ENCODE measurements around the gene DHRS1.
A peak's percentile ranks its signal among the peaks of the same experiment; 100 is the strongest.

Gene DHRS1

DNA sequence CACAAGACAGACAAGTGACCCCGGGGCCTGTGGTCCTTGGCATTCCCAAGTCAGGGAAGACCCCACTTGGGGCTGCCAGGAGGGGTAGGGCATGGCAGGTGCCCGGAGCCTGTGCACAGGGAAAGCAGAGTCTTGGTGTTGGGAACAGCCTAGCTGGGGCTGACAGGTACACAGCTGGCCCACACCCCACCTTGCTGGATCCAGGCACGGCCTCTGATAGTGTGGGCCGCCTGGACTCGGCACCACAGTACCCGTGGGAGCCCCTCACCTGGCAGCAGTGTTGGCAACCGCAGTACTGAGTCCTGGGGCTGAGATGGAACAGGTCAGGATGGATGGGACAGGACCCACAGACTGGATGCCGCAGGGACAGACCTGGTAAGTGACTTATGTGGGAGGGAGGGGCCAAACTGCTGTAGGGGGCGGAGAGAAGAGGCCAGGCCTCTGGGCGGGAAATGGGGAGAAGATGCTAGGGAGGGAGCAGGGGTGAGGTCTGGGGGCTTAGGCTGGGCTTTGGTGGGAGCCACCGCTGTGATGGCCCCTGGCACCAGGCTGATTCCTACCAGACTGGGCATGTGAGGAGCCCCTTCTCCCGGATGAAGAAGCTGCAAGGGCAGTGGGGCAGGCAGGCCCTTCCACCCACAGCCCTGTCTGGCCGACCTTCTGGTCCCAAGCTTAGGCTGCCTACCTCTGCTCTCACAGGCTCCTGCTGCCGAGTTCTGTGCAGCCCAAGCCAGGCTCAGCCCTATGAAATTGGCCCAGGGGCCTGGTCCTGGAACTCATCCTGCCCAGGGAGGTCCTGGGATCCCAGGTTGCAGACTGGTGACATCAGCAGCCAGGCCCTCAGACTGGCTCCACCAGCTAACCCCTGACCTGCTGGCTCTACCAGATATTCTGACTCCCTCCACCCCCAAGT is 36.5 kb downstream of the DHRS1 start, which contains the start of gene TGM1:
TGM1 (minus strand) TSS at position 357 of the 913 bp plus-strand sequence. CDS start 825 bp downstream, outside the sequence.
- DNase-seq (ENCODE audit: low spot score): peak; percentile 66

DNA sequence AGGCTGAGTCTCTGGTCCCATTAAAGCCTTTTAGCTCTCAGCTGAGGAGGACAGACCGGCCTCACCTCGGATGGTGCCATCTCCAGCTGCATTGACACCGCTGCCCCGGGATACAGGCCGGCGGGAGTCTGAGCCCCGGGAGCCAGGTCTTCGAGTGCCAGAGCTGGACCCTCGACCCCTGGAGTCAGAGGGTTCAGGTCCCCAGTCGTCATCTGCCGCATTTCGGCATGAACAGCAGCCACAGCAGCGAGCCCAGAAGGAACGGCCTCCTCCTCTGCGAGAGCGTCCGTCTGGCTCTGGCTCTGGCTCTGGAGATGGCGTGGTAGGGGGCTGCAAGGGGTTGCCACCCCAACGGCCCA is 37.6 kb downstream of the DHRS1 start:
- no peak for DNase-seq (ENCODE audit: low spot score)

DNA sequence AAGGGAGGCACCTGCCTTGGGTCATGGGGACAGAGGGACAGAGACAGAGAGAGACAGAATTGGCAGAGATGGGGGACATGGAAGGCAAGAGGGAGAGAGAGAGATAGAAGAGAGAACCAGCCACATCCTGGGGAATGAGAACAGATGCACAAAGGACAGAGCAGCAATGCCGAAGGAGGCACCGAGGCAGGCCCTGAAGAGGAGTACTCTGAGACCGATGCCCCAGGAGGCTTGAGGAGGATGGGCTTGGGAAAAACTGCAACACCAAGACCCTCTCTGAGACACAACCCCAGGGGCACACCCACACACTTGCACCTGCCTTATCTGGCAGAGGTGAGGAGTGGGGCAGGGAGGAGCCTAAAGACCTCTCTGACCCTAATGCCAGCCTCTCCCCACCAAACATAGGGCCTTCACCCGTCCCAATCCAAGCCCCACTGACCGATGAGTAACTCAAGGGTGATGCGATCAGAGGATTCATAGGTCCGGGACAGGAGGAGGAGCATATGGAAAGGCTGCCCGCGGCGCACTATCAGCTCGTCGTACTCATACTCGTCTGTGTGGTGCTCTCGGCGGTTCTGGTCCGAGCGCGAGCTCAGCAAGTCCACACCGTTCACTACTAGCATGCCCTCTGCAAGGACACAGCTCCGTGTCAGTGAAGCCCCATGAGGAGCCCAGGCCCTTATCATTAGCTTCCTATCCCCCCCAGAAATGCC is 38.2 kb downstream of the DHRS1 start:
- no peak for DNase-seq (ENCODE audit: low spot score)

DNA sequence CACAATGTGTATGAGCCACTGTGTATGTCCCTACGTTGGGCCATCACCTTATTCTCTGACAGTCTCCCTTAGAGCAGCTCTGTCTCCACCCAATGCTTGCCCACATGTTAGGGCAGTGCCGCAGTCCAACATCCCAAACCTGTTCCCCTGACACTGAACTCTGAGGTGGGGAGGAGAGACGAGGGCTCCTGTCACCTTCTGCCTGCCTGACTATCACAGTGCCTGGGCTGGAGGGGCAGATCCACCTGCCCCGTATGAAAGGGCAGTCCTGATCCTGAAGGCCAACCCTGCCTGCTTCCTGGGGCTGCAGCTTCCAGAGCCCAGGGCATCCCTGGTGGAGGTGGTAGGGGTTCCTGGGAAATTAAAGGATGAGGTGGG is 38.8 kb downstream of the DHRS1 start:
- DNase-seq (ENCODE audit: low spot score): no peak

DNA sequence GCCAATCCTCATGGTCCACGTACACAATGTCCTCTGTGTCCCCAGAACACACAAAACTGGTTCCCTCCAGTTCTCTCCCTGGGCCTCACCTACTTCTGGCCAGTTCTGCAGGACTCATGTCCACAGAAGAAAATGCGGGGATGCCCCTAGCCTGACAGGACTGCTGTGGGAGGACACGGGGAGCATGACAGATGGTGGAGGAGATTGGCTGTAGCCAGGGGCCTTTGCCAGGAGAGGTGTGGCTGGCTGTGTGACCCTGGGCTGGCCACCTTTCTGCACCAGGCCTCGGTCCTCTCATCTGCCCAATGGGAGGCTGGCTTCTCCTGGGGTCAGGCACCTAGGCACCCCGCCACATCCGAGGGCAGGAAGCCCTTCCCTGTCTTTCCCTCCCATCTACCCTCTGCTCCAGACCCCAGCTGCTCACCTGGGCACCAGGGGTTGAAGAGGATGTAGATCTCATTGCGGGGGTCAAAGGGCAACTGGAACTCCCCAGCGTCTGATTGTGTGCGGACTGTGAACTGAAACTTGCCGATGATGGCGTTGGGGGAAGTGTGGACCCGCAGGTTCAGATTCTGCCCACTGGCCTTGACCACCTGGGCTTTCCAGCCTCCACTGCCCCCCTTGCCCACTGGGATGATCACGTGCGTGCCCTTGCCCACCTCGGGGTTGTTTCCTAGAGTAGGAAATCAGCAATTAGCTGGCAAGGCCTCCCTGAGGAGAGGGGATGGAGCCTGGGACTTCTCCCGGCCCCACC is 39.4 kb downstream of the DHRS1 start:
- no peak for DNase-seq (ENCODE audit: low spot score)

DNA sequence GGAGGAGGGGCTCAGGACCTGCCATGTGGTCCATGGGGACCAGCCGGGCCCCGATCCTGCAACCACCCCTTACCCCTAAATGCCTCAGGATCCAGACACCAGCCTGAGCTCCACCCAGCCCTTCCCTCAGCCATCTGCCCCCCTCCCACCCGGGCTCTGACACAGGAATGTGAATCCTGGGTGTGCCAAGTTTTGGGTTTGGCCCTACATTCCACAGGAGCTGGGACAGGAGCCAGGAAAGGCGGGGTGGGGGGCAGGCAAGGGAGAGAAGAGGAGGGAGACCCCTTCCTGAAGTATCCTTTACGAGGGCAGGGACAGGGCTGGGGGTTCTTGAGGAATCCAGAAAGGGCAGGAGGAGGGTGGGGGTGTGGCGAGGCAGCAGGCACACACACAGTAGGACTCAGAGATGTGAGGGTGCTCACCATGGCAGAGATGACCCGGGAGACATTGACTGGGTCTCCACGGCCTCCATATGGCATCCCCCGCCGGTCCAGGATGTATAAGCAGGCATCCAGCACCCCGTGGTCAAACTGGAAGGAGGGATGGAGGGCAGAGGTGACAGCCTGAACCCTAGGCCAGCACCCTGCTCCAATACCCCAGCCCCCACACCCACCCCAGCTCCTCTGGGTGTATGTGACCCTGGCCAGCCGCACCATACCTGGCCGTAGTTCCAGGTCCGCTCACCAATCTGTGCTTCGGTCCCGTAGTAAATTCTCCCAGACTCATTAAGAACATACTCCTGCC is 40.1 kb downstream of the DHRS1 start:
- DNase-seq (ENCODE audit: low spot score): peak; percentile 42

DNA sequence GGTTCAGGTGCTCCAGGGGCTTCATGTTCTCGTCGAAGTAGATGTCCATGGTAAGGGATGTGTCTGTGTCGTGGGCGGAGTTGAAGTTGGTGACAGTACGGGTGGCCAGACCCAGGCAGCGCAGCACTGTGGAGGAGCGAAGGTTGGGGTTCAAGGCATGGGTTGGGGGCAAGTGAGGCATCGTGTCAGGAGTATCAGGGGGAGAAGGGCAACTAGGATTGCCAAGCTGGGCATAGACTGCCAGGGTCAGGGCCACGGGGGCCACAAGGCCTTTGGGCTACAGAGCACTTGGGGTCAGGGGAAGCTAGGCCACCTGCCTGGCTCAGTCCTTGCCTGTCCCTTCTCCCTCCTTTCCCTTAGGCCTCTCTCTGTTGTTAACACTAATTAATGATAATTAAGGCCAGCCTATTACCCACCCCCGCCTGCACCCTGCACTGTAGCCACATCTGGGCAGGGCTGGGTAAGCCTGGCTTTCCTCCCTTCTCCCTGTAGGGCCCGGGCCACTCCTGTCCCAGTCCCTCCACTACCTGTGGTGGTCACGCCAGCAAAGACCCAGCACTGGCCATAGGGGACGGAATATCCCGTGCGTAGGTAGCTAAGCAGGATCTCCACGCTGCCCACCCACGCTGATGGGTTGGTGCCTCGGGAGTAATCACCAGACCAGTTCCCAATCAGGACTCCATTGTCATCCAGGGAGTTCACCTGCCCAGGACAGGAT is 40.9 kb downstream of the DHRS1 start:
- DNase-seq (ENCODE audit: low spot score): no peak

DNA sequence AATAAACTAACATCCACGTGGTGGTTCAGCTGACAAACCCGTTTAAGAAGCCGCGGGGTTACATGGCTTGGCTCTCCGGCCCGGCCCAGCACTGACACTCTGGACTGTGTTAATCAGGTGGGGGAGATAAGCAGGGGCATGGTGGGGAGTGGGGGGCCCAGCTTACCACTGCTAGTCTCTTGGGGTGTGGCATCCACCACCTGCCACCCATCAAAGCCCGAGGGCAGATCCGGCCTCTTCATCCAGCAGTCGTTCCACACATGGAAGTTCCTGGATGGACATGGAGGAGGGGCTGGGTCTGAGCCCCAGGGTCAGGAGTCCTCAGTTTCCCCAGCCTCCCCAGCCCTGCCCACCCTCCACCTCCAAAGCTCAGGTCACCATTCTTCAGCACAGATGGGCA is 41.5 kb downstream of the DHRS1 start:
- no peak for DNase-seq (ENCODE audit: low spot score)

DNA sequence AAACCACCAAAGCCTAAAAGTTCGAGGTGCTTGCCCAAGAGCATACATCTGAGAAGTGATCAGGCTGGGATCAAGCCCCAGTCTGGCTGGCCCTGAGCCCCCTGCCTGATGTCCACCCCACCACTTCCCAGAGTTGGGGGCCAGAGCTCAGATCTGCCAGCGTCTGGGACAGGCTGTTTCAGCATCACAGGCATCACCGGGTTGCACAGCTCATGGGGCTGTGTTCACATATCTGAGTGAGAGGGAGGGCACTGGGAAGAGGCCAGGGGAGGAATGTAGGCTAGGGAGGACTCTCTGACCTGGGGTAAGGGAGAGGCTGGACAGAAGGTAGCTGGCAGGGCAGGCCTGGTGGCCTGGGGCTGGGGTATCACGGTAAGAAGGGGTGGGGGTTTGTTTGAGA is 42.6 kb downstream of the DHRS1 start:
- no peak for DNase-seq (ENCODE audit: low spot score)

DNA sequence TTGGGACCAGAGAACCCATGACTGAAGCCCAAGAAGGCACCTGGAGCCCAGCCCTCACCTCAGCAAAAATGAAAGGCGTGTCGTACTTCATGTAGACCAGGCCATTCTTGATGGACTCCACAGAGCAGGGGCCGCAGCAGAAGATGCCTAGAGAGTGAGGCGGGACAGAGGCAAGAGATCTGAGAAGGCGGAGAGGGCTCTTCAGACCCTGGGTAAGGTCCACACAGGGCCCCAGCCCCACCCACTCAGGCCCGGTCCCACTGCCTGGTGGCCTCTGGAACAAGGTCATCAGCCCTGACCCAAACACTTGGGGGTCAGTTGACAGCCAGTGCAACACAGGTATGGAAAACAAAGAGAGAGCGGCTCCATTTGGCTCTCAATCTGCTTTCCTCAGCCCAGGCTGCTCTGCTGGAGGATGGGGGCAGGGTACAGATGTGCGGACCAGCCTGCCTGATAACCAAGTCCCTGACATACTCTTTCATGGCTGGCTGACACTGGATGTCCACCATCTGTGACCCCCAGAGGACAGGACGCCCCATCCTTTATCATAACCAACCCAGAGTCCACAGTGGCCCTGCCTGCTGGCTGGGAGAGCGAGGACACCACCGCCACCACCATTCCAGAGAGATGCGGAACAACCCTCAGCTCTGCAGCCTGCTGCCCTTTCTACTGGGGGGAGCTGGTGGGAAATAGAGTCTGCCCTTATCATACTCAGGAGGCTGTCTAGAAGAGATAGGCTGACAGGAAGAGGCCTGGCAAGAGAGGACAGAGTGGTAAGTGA is 43.5 kb downstream of the DHRS1 start:
- DNase-seq (ENCODE audit: low spot score): no peak

DNA sequence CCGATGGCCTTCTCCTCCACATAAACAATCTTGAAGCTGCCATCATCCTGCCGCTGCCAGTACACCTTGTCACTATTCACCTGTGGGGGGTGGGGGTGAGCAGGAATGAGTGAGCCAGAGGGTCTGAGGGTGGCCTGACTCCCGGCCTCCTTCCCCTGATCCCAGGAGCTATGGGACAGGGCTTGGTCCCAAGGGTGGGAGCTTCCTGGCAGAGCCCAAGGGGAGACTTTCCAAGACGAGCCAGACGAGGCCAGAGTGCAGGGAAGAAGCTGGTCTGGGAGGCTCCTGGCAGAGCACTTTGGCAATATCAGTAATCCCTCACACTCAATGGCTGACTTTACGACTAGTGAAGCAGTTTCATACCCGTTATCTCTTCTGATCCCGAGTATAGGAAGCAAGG is 44.1 kb downstream of the DHRS1 start:
- DNase-seq (ENCODE audit: low spot score): no peak

DNA sequence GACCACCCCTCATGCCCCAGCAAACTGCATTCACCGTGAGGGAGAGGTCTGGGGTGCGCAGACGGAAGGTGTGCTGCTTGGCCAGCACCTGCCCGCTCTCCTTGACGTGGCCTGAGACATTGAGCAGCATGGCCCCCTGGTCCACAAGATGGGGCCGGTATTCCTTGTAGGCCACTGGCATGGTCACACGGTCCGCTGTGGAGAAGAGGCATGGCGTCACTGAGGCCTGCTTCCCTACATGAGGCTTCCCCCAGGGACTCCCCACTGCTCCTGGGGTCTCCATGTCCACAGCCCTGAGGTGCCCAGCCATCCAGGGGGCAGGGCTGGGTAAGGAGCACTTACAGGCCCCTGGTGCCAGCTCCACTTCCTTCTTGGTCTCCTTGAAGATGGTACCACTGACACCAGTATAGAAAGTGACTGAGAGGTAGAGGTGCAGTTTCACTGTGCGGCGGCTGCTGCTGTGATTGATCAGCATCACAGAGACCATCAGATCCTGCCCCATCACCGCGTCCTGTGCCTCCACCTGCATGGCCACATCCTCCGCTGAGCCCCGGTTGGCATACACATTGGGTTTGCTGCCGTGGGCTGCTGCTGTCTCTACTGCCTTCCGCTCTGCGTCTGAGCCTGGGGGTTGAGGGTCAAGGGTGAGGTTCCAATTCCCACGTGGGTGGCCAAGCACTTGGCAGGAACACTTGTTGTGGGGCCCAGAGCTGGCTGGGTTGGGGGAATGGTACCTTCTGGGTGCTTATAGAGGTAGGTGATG is 44.8 kb downstream of the DHRS1 start:
- DNase-seq (ENCODE audit: low spot score): no peak

DNA sequence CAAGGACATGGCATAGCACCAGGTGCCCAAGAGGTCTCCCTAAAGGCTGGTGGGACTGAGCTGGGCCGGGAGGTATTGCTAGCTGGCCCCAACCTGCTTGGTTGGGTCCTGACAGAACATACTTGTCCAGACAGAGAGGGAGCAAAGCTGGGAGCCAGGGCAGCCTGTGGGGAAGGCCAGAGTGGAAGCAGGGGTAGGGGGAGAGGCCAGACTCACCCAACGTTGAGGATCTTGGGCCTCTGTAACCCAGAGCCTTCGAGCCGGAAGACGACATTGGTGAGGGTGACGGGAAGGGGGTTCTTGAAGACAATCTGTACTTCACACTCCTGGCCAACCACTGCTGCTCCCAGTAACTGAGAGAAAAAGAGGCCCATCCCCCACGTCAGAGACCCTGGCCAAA is 45.6 kb downstream of the DHRS1 start:
- DNase-seq (ENCODE audit: low spot score): no peak

DNA sequence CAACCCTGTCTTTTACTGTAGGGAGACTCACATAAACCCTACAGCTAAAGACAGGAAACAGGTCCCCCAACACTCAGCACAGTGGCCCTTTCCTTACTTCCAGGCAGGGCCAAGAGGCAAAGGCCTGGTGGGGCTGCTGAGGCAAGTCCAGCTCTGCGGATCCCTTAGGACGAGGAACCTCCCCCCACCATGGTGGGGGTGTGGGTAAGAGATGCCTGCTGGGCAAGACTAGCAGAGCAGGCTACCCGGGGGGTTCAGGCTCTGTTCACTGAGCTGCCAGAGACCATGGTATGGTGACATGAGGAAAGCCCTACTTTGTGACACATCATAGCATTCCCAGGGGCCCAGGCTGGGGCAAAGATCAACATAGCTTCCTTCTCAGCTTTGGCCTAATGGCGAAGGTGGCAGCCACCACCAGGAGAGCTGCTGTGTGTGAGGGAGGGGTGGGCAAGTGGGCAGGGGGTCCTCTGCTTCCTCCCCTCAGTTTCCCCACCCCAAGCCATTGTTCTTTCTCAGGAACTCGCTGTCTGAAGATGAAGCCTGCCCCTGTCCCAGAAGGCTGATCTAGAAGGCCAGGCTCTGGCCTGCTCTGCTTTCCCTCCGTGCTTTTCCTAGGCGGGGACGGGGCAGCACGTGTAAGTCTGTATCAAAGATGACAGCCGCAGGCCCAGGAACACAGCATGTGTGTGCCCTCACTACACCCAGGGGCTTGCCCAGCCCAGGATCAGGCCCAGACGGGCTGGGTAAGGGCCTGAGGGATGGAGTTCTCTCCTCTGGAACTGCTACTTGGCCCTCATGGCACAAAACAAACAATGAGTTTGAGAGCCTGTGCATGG is 47.1 kb downstream of the DHRS1 start:
- no peak for DNase-seq (ENCODE audit: low spot score)

DNA sequence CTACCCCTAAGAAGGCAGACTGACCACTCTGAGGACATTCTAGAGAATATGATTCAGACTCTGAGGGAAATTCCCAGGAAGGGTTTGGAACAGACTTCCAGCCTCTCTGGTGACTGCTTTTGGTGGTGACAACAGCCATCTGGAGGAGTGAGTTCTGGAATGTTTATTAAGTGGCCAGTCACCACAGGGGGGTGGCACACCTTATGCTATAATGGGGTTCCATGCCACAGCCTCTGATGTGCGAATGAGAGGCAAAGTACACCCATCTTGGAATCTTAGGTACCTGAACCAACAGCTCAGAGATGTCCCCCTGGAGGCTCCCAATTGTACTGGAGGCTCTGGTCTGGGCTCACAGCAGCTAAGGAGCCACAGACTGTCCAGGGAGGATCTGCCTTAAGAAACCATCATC is 47.7 kb downstream of the DHRS1 start:
- no peak for DNase-seq (ENCODE audit: low spot score)

DNA sequence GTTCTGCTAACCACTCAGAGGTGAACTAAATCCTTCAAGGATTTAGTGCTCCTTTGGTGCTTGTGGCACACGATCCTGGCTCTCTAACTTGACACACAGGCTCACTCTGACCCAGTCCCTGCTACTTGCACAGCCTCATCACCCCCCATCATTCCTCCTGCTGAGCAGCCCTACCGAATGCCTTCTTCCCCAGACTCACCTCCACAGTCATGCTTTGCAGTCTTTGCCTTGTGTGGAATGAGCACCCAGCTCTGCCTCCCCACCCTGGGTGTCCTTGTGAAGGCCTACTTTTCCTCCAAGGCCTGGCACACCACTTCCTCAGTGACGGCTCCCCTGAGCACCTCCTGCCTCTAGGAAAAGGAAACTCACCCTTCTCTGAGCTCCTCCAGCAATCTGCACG is 49.2 kb downstream of the DHRS1 start:
- no peak for DNase-seq (ENCODE audit: low spot score)

DNA sequence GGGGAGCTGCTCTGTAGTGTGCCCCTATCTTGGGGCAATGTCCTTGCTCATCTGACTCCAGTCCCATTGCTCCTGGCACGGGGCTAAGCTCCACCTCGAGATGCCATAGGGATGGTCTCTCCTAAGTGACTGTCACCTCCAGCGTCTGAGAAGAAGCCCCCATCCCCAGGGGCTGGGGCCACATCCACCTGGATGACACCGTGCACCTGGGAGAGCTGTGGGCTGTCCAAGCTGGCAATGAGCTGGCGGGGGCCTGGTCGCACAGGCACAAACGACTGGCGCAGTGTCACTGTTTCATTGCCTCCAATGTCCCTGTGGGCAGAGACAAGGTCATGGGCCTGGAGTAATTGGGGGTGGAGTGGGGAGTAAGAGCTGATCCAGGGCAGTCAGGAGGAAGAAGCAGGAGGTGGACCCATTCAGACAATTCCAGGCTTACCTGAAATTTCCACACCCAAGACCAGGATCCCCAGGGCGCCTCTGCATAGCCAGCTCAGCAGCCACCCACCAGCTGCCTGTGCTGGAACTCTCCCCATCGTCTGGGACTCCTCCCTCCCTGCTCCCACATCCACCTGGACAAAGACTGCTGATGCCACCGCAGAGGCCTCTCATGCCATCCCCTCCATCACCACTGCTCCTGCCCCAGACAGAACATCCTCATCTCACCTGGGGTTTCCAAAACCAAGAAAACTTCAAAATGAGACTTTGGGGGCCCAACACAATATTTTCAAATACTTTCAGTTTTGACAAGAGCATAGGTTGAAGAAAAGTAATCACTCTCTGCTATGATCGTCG is 50.2 kb downstream of the DHRS1 start:
- DNase-seq (ENCODE audit: low spot score): no peak

DNA sequence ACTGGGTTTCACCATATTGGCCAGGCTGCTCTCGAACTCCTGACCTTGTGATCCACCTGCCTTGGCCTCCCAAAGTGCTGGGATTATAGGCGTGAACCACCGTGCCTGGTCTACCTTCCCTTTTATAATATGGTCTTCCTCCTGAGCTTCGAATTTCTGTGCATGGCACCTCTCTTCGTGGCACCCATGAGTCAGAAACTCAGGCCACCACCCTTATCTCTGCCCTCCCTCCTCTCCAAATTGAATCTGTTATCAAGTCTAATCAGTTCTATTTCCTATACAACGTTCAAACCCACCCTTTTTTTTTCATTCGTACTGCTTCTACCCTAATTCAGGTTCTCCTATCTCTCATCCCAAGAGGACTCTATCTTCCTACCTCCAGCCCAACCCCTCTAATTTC is 52.2 kb downstream of the DHRS1 start:
- DNase-seq (ENCODE audit: low spot score): no peak

Measured in iPS-NIHi11 (cell line).